MCF 10A (cell line): ENCODE data around the gene RRBP1. TPM values are rescaled to one million over a fixed set of nuclear protein-coding genes. Genes with fewer than 3 reads are reported as not detected.

Experiments used
- BruUV-seq: library from RNA; stranded (reverse); fragments of 400-500 nt; replicated peaks from 2 replicates; lab custom pipeline; 2021; lab: Mats Ljungman, UMichigan
- CTCF ChIA-PET: fragments of 300-600 bp; sonication (Branson Sonifier 250); formaldehyde crosslinking; extraction: SDS; loops from one replicate; lab custom pipeline; 2021; ENCODE audit warnings: antibody characterized with exemption, inconsistent platforms; lab: Yijun Ruan, JAX
- POLR2A ChIA-PET: fragments of 300-600, 350-650 bp; sonication (Branson Sonifier 250); formaldehyde crosslinking; extraction: SDS; loops from one replicate; lab custom pipeline; 2020; ENCODE audit warnings: antibody characterized with exemption, inconsistent platforms; lab: Yijun Ruan, JAX
- DNase-seq: peaks from one replicate; pipeline ENCODE4 v3.0.0-alpha.2; 2018; ENCODE audit not compliant: unreplicated experiment
- H3K27ac Mint-ChIP-seq: one replicate; pipeline ENCODE4 v1.8.0; 2022; ENCODE audit warnings: mild to moderate bottlenecking, low read depth, mixed read lengths; ENCODE audit not compliant: unreplicated experiment
- H3K27me3 Mint-ChIP-seq: one replicate; pipeline ENCODE4 v1.8.0; 2022; ENCODE audit warnings: mixed read lengths; ENCODE audit not compliant: insufficient read depth, unreplicated experiment
- H3K36me3 Mint-ChIP-seq: one replicate; pipeline ENCODE4 v1.8.0; 2022; ENCODE audit warnings: mild to moderate bottlenecking, moderate library complexity, mixed read lengths; ENCODE audit not compliant: insufficient read depth, unreplicated experiment
- H3K4me1 Mint-ChIP-seq: one replicate; pipeline ENCODE4 v1.8.0; 2022; ENCODE audit warnings: mixed read lengths; ENCODE audit not compliant: insufficient read depth, unreplicated experiment
- H3K4me3 Mint-ChIP-seq: one replicate; pipeline ENCODE4 v1.8.0; 2022; ENCODE audit warnings: mild to moderate bottlenecking, moderate library complexity, mixed read lengths; ENCODE audit not compliant: unreplicated experiment
- H3K9me3 Mint-ChIP-seq: one replicate; pipeline ENCODE4 v1.8.0; 2022; ENCODE audit warnings: mixed read lengths; ENCODE audit not compliant: unreplicated experiment
- CTCF ChIP-seq: fragments of 200-600 bp; IDR thresholded peaks from one replicate; pipeline ENCODE4 v1.8.0; 2022; ENCODE audit warnings: antibody characterized with exemption, mild to moderate bottlenecking; ENCODE audit not compliant: unreplicated experiment
- intact Hi-C: fragments of 100-400 bp; cut with micrococcal nuclease; formaldehyde crosslinking; loops from 2 replicates; pipeline ENCODE4 v1.14.1; 2022
- total RNA-seq: library from RNA; stranded (reverse); gene quantifications from 2 replicates; pipeline ENCODE4 v1.2.3, GENCODE V29; 2022

RRBP1 gene
- total RNA-seq, 1 experiment from 2014 or later = 203 TPM

GRCh38 chr20:17665756-17666155 is 16.3 kb downstream of the RRBP1 start:
- no peak for TF ChIP-seq CTCF
- Mint-ChIP-seq H3K4me3 (no peak overlapping the region), H3K27me3 (no peaks in the 10 kb centered on the region), H3K27ac (no peak overlapping the region), H3K4me1 (peaks cover 23% of the 10 kb centered on the region), H3K36me3 (peaks cover 19% of the 10 kb centered on the region), H3K9me3 (no peaks in the 10 kb centered on the region)
- BruUV-seq = no TSS peak
- ChIA-PET CTCF (interaction anchor here (1.9 to 4.3 kb wide), 6 partner anchors 11 to 233 kb away, joined by 6 to 25 read pairs (median 8); partner anchors contain the start of gene RRBP1), POLR2A (interaction anchor here (1.2 kb wide), 1 partner anchor 14 kb away, joined by 5 read pairs; no protein-coding TSS in a partner anchor)
- no peak for DNase-seq
- intact Hi-C loops = no loop called here

- Mint-ChIP-seq H3K27me3 (no peaks in the 10 kb centered on the region), H3K9me3 (no peaks in the 10 kb centered on the region), H3K4me1 (peaks cover 18% of the 10 kb centered on the region), H3K4me3 (no peak overlapping the region), H3K36me3 (peaks cover 32% of the 10 kb centered on the region), H3K27ac (no peak overlapping the region)
- ChIA-PET CTCF (interaction anchor here (0.7 to 4.3 kb wide), 7 partner anchors 10 to 235 kb away, joined by 3 to 25 read pairs (median 5); partner anchors contain the start of gene RRBP1), POLR2A (interaction anchor here (0.6 to 1.1 kb wide), 2 partner anchors 18 kb away, joined by 3 to 4 read pairs; partner anchors contain the start of gene RRBP1)
- no peak for TF ChIP-seq CTCF
- DNase-seq = no peak
- no TSS peak for BruUV-seq
- intact Hi-C loops = no loop called here
Measured at GRCh38 chr20:17664025-17664633, 17.9 kb downstream of the RRBP1 start.

GRCh38 chr20:17663486-17663885 is 18.6 kb downstream of the RRBP1 start:
- DNase-seq = no peak
- Mint-ChIP-seq H3K27ac (no peak overlapping the region), H3K4me1 (peaks cover 18% of the 10 kb centered on the region), H3K27me3 (no peaks in the 10 kb centered on the region), H3K36me3 (peaks cover 37% of the 10 kb centered on the region), H3K9me3 (no peaks in the 10 kb centered on the region), H3K4me3 (no peak overlapping the region)
- POLR2A ChIA-PET = no interaction called here
- TF ChIP-seq CTCF = no peak
- intact Hi-C loops = no loop called here
- no TSS peak for BruUV-seq
- CTCF ChIA-PET = interaction anchor here (1.4 to 1.7 kb wide), 2 partner anchors 9 to 18 kb away, joined by 5 to 8 read pairs; no protein-coding TSS in a partner anchor

- POLR2A ChIA-PET = no interaction called here
- intact Hi-C loops = no loop called here
- H3K9me3 Mint-ChIP-seq = no peaks in the 10 kb centered on the region
- H3K4me1 Mint-ChIP-seq = peaks cover 14% of the 10 kb centered on the region
- H3K4me3 Mint-ChIP-seq = no peak overlapping the region
- no peak overlapping the region for H3K27ac Mint-ChIP-seq
- DNase-seq = no peak
- no peaks in the 10 kb centered on the region for H3K27me3 Mint-ChIP-seq
- no TSS peak for BruUV-seq
- CTCF ChIA-PET = interaction anchor here (0.6 to 1.7 kb wide), 2 partner anchors 18 to 1157 kb away, joined by 4 to 8 read pairs; no protein-coding TSS in a partner anchor
- peaks cover 42% of the 10 kb centered on the region for H3K36me3 Mint-ChIP-seq
- TF ChIP-seq CTCF = no peak
Measured at GRCh38 chr20:17663040-17663399, 19.0 kb downstream of the RRBP1 start.
